Neural progenitor cell (in vitro differentiated cells): ENCODE measurements around the gene RASSF5. TPM values are rescaled to one million over a fixed set of nuclear protein-coding genes. Genes with fewer than 3 reads are reported as not detected.

Source experiments
- DNase-seq: peaks from one replicate; pipeline ENCODE4 v3.0.0-alpha.2; 2016; ENCODE audit warnings: low spot score
- H2AFZ ChIP-seq: fragments of 200-600 bp; sonication (generic); replicated peaks from 2 replicates; pipeline ENCODE4 v1.6.1; 2016; ENCODE audit warnings: antibody characterized with exemption
- H3F3A ChIP-seq: fragments of 200-600 bp; sonication (generic); 2 replicates; pipeline ENCODE4 v1.6.1; 2016; ENCODE audit warnings: antibody characterized with exemption, low read depth
- H3K27ac ChIP-seq: fragments of 200-600 bp; sonication (generic); 2 replicates; pipeline ENCODE4 v1.5.1; 2016; ENCODE audit warnings: mild to moderate bottlenecking
- H3K27me3 ChIP-seq: fragments of 200-600 bp; sonication (generic); 2 replicates; pipeline ENCODE4 v1.6.1; 2016; ENCODE audit warnings: mild to moderate bottlenecking, moderate library complexity
- H3K36me3 ChIP-seq: fragments of 200-600 bp; sonication (generic); 2 replicates; pipeline ENCODE4 v1.5.1; 2016
- H3K4me1 ChIP-seq: fragments of 200-600 bp; sonication (generic); 2 replicates; pipeline ENCODE4 v1.6.1; 2016; ENCODE audit warnings: mixed run types
- H3K4me2 ChIP-seq: fragments of 200-600 bp; sonication (generic); 2 replicates; pipeline ENCODE4 v1.6.1; 2016
- H3K4me3 ChIP-seq: fragments of 200-600 bp; sonication (generic); 2 replicates; pipeline ENCODE4 v1.5.1; 2016
- H3K79me2 ChIP-seq: fragments of 200-600 bp; sonication (generic); 2 replicates; pipeline ENCODE4 v1.6.1; 2016; ENCODE audit warnings: low read depth
- H3K9ac ChIP-seq: fragments of 200-600 bp; sonication (generic); 2 replicates; pipeline ENCODE4 v1.6.1; 2016
- H3K9me3 ChIP-seq: fragments of 200-600 bp; sonication (generic); 2 replicates; pipeline ENCODE4 v1.5.1; 2016; ENCODE audit warnings: low read depth
- H4K20me1 ChIP-seq: fragments of 200-600 bp; sonication (generic); 2 replicates; pipeline ENCODE4 v1.6.1; 2016; ENCODE audit warnings: low read depth
- H3K27ac Mint-ChIP-seq: 3 replicates; pipeline ENCODE4 v1.8.0; 2021; ENCODE audit warnings: mixed read lengths
- H3K27me3 Mint-ChIP-seq: 2 replicates; pipeline ENCODE4 v1.8.0; 2022; ENCODE audit warnings: low read depth, mild to moderate bottlenecking, inconsistent platforms, moderate library complexity, mixed read lengths; ENCODE audit not compliant: insufficient read depth
- H3K36me3 Mint-ChIP-seq: 3 replicates; pipeline ENCODE4 v1.8.0; 2021; ENCODE audit warnings: mixed read lengths
- H3K4me1 Mint-ChIP-seq: 3 replicates; pipeline ENCODE4 v1.8.0; 2021; ENCODE audit warnings: mixed read lengths
- H3K4me3 Mint-ChIP-seq: 3 replicates; pipeline ENCODE4 v1.8.0; 2021; ENCODE audit warnings: mild to moderate bottlenecking, moderate library complexity, mixed read lengths
- H3K9me3 Mint-ChIP-seq: 3 replicates; pipeline ENCODE4 v1.8.0; 2020; ENCODE audit warnings: mixed read lengths
- CTCF ChIP-seq: fragments of 200-600 bp; sonication (generic); IDR thresholded peaks from 2 replicates; pipeline ENCODE4 v1.5.1; 2017; ENCODE audit warnings: antibody characterized with exemption, mild to moderate bottlenecking
- EZH2 ChIP-seq: fragments of 200-600 bp; sonication (generic); IDR thresholded peaks from 2 replicates; pipeline ENCODE4 v1.6.1; 2017; ENCODE audit warnings: antibody characterized with exemption, mild to moderate bottlenecking, moderate library complexity
- EZH2phosphoT487 ChIP-seq: fragments of 200-600 bp; sonication (generic); IDR thresholded peaks from 2 replicates; pipeline ENCODE4 v1.6.1; 2017; ENCODE audit warnings: antibody characterized with exemption
- total RNA-seq: library from RNA; depleted of rRNA; stranded (reverse); fragments of >200 nt; gene quantifications from 2 replicates; pipeline ENCODE4 v1.2.3, GENCODE V29; 2015; ENCODE audit warnings: low replicate concordance

The RASSF5 gene
- total RNA-seq, 1 donor from 2014 or later: 0.43 TPM

- Histone ChIP-seq H3K36me3 (no peaks in the 10 kb centered on the region), H3K4me2 (no peak overlapping the region), H3K4me1 (peaks cover 4% of the 10 kb centered on the region), H3K4me3 (no peak overlapping the region), H3K27ac (no peak overlapping the region), H3K9ac (no peak overlapping the region), H2AFZ (no peak overlapping the region), H3K79me2 (no peaks in the 10 kb centered on the region), H3K27me3 (no peaks in the 10 kb centered on the region), H4K20me1 (no peaks in the 10 kb centered on the region), H3K9me3 (no peaks in the 10 kb centered on the region), H3F3A (no peaks in the 10 kb centered on the region)
- Mint-ChIP-seq H3K4me3 (no peak overlapping the region), H3K27me3 (peaks cover 10% of the 10 kb centered on the region), H3K9me3 (no peaks in the 10 kb centered on the region), H3K36me3 (no peaks in the 10 kb centered on the region), H3K27ac (no peak overlapping the region), H3K4me1 (peaks cover 4% of the 10 kb centered on the region)
- no peak for TF ChIP-seq EZH2
- no peak for TF ChIP-seq CTCF
- no peak for TF ChIP-seq EZH2phosphoT487
- no peak for DNase-seq
Measured at GRCh38 chr1:206547104-206547503, 39.8 kb downstream of the RASSF5 start.

GRCh38 chr1:206550446-206550845, 43.1 kb downstream of the RASSF5 start:
- no peak for DNase-seq
- Histone ChIP-seq H2AFZ (no peak overlapping the region), H3K4me3 (no peak overlapping the region), H3K4me2 (no peak overlapping the region), H3F3A (peaks cover 4% of the 10 kb centered on the region), H3K4me1 (peaks cover 4% of the 10 kb centered on the region), H3K27me3 (peaks cover 2% of the 10 kb centered on the region), H3K9ac (no peak overlapping the region), H3K27ac (no peak overlapping the region), H3K79me2 (no peaks in the 10 kb centered on the region), H3K36me3 (no peaks in the 10 kb centered on the region), H4K20me1 (no peaks in the 10 kb centered on the region), H3K9me3 (no peaks in the 10 kb centered on the region)
- Mint-ChIP-seq H3K27ac (no peak overlapping the region), H3K27me3 (peaks cover 10% of the 10 kb centered on the region), H3K36me3 (no peaks in the 10 kb centered on the region), H3K4me1 (peaks cover 6% of the 10 kb centered on the region), H3K4me3 (no peak overlapping the region), H3K9me3 (no peaks in the 10 kb centered on the region)
- TF ChIP-seq EZH2 (no peak), CTCF (no peak), EZH2phosphoT487 (no peak)

- Mint-ChIP-seq H3K4me3 (no peak overlapping the region), H3K4me1 (peaks cover 14% of the 10 kb centered on the region), H3K9me3 (no peaks in the 10 kb centered on the region), H3K36me3 (no peaks in the 10 kb centered on the region), H3K27me3 (peaks cover 13% of the 10 kb centered on the region), H3K27ac (no peak overlapping the region)
- H3K9me3 ChIP-seq: no peaks in the 10 kb centered on the region
- H3F3A ChIP-seq: peaks cover 14% of the 10 kb centered on the region
- H3K4me2 ChIP-seq: no peak overlapping the region
- H3K27ac ChIP-seq: no peak overlapping the region
- TF ChIP-seq CTCF (no peak), EZH2phosphoT487 (no peak), EZH2 (no peak)
- H3K4me1 ChIP-seq: peaks cover 14% of the 10 kb centered on the region
- DNase-seq: no peak
- H4K20me1 ChIP-seq: no peaks in the 10 kb centered on the region
- H2AFZ ChIP-seq: no peak overlapping the region
- H3K4me3 ChIP-seq: no peak overlapping the region
- H3K27me3 ChIP-seq: peaks cover 12% of the 10 kb centered on the region
- no peaks in the 10 kb centered on the region for H3K79me2 ChIP-seq
- H3K9ac ChIP-seq: no peak overlapping the region
- H3K36me3 ChIP-seq: no peaks in the 10 kb centered on the region
Measured at GRCh38 chr1:206551296-206551985, 44.1 kb downstream of the RASSF5 start.
